GM18909 (cell line): ENCODE data around the gene RASL10B.

Experiments
- ATAC-seq: cut with Tn5 transposase; IDR thresholded peaks from one replicate; pipeline ENCODE4 v1.9.1; 2021; ENCODE audit warnings: mild to moderate bottlenecking; ENCODE audit not compliant: unreplicated experiment, poor library complexity

The RASL10B gene

DNA sequence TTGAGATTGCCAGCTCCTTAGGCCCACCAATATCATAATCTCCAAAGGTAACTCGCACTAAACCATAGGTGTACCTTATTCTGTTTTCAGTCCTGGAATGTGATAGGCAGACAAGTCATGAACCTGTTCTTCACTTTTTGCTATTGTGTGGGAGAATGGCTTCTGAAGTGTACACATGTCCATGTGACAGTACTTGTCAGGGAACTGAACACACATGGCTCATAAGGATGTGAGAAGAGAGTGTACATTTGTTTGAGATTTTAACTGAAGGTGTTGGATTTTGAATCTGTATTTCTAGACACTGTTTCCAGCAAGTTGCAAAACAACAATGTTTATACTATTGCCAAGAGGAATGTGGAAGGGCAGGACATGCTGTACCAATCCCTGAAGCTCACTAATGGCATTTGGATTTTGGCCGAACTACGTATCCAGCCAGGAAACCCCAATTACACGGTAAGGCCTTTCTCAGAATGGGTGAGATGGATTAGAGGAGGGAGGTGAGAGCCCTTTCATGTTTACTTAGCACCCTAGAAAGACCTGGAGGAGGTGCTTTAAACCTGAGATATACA, 14.5 kb upstream of the RASL10B start:
- no peak for ATAC-seq

DNA sequence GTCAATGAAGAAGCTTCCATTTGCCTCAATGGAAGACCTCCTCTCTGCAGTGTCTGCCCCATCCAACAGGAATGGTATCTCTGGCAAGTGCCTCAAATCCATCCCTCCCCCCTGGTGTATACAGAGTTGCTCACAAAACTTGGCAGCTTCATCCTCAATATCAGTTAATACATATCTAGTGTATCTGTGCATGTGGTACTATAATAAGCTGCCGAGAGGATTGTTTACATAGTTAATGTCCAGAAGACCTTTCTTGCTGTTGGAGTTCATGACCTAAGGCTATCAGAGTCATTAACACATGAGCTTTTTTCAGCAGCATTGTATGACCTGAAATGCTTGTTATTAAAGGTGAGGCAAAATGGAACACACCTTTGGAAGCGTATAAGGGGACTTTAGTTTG, 14.0 kb upstream of the RASL10B start:
- no peak for ATAC-seq

DNA sequence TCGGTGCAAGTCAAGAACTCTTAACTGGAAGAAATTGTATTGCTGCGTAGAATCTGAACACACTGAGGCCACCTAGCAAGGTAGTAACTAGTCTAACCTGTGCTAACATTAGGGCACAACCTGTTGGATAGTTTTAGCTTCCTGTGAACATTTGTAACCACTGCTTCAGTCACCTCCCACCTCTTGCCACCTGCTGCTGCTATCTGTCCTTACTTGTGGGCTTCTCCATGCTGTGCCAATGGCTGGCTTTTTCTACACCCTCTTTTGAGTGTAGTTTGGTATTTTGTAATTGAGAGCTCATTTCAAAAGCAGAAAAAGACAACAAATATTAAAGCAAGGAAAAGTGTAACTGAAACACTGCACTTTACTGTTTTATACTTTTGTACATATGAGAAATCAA, 7.7 kb upstream of the RASL10B start:
- ATAC-seq: no peak

DNA sequence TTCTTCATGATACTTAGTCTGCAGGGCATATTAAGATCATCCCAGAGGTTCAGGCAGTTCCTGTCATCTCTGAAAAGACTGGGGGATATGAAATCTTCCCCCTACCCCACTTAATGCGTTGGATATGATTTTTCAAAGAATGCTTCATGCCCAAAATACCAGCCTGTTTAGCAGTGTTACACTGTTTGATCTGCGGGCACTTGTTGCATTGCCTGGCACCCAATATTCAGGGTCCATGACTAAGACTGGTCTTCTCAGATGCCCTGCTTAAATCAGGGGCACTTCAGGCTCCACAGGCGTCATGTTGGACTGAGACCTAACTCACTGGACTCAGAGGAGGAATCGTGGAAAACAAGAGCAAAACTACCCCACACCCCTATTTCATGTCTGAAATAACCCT, 6.4 kb upstream of the RASL10B start:
- ATAC-seq: no peak

DNA sequence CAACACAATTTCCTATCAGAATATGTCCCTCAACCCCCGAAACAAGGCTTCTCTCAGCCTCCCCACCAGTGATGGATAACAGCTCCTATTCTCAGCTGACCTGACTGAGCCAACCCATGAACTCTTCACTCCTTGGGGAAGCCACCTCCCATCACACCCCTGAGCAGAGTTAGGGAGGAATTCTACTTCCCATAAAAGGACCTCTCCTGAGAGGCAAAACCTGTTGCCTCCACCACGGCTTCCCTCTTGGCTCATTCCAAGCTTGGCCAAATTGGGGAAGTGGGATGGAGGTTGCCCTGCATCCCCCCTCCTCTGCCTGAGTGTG, 5.7 kb upstream of the RASL10B start:
- no peak for ATAC-seq

DNA sequence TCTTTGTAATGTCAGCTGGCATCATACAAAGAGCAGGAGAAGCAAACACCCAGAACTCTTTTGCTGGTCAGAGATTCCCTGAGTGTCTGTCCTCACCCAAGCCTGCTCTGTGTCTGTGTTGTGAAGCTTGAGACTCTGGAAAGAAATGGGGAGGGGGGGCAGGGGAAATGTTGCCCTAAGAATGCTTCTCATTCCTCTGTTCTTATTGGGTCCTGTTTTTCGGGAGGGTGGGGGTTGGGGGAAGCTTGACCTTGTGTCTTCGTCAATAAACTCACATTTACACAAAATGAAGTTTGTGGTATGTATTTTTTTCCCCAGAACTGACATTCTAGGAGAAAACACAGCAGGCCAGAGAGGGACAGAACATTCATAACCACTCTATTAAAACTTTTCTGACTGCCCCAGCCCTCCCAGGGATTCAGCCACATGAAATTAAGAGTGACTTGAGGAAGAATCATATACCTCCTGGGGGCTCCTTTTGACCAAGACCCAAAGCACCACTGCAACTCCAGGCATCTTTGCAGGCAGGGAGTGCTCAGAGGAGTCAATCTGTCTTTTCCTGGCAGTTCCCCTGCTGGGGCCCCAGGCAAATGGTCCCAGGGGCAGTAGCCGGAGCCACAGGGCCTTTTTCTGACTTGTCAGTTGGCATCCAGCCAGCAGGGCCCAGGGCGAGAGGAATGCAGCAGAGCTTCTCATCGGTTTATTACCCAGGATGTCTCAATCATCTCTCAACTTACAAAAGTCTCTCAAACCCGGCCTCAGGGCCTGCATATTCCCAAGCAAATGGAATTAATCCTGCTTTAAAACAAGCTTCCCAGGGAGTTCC, 5.1 kb upstream of the RASL10B start:
- no peak for ATAC-seq

DNA sequence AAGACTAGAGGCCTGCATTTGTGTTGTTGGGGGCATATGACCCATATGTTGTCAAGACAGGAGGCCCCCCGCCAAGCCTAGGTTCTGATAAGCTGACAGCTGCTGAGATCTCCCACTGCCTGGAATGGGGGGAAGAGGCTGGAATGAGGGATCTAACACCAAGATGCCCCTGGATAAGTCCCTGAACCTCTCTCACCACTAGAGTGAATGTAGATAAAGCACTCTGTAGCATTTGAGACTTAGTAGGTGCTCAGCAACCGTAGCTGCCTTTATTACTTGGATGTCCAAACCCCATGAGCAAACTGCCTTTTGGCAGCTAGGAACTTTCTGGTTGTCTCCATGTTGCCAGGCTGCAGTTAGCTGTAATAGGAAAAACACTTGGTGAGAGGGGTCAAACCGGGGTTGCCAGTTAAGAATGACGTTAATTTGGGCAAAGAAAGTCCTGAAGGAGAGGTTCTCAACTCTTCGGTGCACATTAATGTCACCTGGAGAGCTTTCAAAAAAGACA, 4.4 kb upstream of the RASL10B start:
- ATAC-seq: no peak

DNA sequence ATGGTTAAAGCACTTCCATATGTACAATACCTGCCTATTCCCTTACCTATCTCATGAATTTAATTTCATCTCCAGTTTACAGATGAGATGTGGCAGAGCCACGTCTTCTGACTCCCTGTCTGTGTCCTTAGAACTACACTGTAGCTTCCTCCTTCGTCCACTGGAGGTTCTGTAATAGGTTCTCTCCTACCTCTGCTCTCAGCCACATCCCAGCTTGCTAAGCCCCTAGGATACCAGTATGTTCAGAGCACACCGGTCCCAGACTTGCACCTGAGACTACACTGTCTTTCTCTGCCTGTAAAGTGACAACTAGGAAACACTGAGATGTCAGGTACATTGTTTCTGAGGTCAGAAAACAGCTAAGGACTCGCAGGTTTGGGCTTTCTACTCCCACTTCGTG, 3.8 kb upstream of the RASL10B start:
- no peak for ATAC-seq

DNA sequence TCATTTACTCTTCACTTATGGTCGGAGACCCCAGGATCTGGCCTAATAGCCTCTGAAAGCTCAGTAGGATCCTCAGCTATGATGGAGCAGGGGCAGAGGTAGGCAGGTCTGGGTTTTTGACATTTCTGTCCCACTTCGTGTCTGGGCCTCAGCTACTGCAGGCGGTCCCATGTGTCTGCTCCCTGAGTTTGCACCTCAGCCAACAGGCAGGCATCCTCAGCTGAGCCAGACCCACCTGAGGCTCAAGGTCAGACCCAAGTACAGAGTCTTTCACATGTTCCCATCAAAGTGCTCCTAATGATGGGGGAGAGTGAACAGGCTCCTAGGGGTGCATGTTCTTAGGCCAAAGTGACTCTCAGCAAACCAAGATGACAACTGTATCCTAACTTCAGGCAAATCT, 2.9 kb upstream of the RASL10B start:
- ATAC-seq: no peak

DNA sequence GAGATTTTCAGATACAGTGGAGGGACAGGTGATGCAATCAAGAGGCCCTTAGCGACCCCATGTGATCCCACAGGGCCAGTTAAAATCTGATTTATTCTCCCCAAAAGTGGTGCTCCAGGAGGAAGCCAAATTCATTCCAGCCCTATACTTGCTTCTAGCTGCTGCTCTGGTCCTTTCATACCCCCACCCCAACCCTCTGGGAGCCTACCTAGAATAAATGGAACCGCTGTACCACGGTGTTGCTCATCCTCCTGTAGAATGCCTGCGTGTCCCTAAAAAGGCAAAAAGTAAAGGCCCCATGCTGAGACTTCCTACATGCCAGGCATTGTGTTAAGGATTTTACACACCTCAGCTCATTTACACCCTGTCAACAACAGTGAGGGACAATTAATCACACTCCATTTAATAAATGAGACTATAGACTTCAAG, 2.0 kb upstream of the RASL10B start:
- ATAC-seq: no peak

DNA sequence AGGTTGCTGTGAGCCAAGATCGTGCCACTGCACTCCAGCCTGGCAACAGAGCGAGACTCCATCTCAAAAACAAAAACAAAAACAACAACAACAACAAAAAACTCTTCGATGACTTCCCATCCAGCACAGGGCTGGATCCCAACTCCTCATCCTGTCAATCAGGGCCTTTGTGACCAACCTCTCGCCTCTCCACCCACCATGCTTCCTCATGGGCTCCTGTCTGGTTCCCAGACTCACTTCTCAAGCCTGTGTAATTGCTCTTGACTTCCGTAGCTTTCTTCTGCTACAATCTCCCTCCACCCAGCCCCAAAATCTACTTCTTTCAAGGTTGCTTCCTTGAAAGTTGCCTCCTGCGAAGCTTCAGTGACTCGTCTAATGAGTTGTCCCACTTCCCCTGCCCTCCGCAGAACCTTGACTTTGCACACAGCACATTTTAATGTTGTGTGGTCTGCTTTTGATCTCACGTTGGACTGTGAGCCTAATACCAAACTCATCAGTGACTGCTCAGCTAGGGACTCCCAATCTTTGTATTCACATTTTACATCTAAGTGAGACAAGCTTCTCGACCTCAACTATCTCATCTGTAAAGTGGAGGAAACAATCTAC, 936 bp upstream of the RASL10B start:
- ATAC-seq: no peak

DNA sequence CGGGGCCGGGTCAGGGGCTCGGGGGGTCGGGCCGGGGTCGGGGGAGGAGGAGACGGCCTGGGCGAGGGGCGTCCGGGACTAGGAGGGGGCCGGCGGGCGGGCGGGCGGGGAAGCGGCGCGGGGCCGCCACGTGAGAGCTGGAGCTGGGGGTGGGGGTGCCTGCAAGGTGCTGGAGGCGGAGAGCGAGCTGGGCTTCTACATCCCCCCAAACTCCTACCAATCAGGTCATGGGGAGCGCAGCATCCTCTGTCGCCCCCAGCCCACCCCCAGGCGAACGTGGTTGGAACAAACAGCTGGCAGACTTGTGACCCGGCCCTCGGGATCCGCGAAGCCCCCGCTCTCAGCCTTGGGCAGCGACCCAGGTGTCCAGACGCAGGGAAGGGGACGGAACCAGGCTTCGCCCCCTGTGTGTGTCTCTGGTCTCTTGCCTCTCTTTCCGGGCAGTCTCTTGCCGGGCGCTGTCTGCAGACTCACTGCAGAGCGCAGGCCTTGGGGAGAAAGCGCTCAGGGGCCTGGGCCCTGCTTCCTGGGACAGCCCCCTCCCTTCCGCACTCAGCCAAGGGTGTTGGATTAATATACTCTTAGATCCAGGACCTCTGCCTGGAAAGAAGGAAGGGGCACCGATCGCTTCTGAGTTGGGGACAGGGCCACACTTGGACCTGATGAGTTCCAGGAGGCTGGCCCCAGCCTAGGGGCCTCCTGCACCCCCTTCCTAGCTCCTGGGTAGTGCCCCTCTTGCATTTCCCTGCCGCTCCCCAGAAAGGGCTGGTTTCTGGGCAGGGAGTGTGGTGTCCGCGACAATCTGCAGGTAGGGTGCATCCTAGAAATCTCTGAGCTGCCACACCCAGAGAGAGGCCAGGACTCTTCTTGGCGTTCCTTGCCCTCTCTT, 722 bp downstream of the RASL10B start:
- no peak for ATAC-seq

DNA sequence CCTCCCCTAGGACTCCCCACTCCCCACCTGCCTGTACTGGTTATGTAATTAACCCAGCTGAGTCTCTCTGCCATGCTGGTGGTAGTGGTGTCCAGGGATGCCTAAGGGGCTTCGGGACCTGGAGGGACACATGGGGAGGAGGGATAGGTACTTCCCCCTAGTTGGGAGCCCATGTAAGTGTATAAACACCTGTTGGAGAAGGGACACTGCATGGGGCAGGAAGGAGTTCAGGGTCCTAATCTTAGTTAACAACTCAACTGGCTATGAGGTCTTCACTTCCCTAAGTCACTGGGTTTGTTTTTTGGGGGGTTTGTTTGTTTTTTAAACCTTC, 1.3 kb downstream of the RASL10B start:
- no peak for ATAC-seq

DNA sequence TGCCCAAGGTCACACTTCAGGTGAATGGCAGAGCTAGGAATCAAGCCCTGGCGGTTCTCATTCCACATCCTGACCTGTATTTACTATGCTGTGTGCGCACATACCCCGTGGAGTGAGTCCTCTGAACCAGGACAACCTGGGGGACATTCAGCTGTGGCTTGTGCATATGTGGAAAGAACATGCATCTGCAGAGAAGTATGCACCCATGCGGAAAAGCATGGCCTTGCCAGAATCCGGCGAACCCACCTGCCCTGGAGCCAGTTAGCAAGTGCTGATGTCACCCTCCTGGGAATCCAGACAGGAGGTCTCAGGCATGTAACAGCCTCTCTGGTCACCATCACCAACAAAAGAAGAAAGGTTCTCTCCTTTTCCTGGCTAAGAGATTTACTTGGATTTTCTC, 1.9 kb downstream of the RASL10B start:
- ATAC-seq: no peak

DNA sequence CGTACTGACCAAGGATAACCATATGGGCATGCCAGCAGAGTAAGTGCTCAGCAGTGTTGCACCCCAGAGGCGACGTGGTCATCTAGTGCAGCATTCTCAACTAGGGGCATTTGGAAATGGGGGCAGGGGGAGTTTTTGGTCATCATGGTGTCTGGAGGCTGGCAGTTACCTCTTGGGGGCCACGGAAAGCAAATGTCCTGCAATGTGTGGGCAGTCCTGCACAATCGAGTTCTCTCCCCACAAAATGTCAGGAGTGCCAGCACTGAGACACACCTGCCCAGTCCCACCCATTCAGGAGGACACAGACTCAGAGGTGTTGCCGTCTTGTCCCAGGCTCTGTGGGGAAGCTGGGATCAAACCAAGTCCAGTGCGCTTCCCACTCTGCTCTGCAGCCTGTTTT, 3.0 kb downstream of the RASL10B start:
- no peak for ATAC-seq

DNA sequence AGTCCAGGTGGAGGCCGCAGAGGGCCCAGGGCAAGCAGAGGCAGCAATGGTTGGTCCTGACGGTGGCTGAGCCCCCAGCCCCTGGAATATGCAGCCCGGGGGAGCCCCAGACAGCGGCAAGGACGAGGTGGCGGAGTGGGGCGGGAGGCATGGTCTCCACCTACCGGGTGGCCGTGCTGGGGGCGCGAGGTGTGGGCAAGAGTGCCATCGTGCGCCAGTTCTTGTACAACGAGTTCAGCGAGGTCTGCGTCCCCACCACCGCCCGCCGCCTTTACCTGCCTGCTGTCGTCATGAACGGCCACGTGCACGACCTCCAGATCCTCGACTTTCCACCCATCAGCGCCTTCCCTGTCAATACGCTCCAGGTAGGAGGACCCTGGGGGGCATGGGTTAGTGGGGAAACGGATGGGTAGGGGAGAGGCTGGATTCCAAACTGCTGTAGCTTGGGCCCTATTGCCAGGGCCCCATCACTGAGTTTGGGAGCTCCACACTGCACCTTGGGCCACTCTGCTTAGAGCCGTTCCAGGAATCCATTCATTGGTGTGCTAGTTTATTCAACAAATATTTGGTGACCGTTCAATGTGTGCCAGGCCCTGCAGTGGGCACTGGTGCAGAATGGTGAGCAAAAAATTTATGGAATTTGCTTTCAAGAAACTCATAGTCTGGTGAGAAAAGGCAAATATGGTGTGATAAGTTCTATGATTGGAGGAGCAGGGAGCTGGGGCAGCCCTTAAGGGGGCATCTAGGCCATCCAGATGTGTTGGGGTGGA, 3.8 kb downstream of the RASL10B start:
- ATAC-seq: no peak

DNA sequence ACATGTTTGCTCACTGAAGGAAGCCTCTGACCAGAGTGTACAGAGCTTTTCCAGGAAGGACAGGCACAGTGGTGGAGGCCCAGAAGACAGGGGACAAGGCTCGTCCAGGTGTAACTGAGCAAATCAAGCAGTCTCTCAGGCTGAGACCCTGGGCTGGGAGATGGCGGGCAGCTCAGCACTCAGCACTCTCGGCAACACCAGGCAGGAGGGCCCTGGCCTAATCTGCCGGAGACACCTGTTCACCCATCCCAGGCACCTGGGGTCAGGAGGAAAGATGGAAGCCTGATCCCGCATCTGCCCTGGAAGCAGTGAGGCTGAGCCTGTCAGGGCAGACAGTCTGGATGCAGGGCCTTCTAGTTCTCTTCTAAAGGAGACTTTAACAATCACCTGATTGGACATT, 4.8 kb downstream of the RASL10B start:
- ATAC-seq: no peak

DNA sequence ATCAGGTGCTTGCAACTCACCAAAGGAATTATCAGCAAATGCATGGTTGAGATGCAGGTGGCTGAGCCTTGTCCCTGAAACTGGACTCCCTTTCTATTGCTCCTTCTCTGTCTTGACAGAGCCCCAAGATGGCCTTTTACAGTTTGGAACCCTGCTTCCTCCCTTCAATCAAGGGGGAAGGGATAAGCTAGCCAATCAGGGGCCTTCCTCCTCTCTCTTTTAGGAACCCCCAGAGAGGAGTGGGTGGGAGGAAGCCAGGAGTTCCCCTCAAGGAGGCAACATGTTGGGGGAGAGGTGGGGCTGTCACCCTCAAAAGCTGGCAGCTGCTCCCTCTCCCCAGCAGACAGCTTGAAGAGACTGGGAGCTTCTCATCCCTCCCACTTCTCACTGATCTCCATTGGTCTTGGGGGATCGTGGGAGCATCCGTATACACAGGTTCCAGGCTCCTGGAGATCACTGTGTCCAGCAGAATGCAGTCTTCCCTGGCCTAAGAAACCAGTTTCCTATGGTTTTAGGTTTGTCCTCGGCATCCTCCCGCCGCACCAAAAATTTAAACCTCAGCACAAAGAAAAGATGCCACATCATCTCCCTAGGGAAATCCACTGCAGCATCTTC, 7.2 kb downstream of the RASL10B start:
- no peak for ATAC-seq

DNA sequence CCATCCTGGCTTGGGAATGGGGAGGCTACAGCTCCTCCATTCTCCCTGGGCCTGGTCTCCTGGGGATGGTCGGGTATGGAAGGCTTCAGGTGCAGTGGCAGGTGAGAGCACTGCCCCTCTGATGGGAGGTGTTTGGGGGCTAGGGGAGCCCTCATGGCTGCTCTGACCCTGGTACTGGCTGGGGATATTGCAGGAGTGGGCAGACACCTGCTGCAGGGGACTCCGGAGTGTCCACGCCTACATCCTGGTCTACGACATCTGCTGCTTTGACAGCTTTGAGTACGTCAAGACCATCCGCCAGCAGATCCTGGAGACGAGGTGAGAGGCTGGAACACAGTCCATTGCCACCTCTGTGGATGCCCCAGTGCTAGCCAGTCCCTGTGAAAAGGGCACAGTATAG, 8.8 kb downstream of the RASL10B start:
- no peak for ATAC-seq
